OCI-LY7 (cell line): ENCODE measurements around the gene PIEZO2.

ENCODE experiments used
- EZH2phosphoT487 ChIP-seq: fragments of 200-600 bp; sonication (generic); IDR thresholded peaks from 2 replicates; pipeline ENCODE4 v1.6.1; 2018; ENCODE audit warnings: low read depth, borderline replicate concordance, mild to moderate bottlenecking, mixed run types, antibody characterized with exemption, low read length, moderate library complexity, mixed read lengths
- TF ChIP-seq, protein P1 (sequence below): fragments of 200-600 bp; sonication (generic); conservative IDR thresholded peaks from 2 replicates; pipeline ENCODE4 v1.5.1; 2014; ENCODE audit warnings: mild to moderate bottlenecking, antibody characterized with exemption, low read length, moderate library complexity, mixed read lengths

GRCh38 chr18:11114653-11115052 is 34.7 kb downstream of the PIEZO2 start:
- TF ChIP-seq, protein P1, sequence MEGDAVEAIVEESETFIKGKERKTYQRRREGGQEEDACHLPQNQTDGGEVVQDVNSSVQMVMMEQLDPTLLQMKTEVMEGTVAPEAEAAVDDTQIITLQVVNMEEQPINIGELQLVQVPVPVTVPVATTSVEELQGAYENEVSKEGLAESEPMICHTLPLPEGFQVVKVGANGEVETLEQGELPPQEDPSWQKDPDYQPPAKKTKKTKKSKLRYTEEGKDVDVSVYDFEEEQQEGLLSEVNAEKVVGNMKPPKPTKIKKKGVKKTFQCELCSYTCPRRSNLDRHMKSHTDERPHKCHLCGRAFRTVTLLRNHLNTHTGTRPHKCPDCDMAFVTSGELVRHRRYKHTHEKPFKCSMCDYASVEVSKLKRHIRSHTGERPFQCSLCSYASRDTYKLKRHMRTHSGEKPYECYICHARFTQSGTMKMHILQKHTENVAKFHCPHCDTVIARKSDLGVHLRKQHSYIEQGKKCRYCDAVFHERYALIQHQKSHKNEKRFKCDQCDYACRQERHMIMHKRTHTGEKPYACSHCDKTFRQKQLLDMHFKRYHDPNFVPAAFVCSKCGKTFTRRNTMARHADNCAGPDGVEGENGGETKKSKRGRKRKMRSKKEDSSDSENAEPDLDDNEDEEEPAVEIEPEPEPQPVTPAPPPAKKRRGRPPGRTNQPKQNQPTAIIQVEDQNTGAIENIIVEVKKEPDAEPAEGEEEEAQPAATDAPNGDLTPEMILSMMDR, result no peak
- TF ChIP-seq EZH2phosphoT487, result no peak
